ENCODE measurements around the gene SKIDA1. TPM values are rescaled to one million over a fixed set of nuclear protein-coding genes. Genes with fewer than 3 reads are reported as not detected.

Gene SKIDA1
- total RNA-seq, 1 experiment from 2014 or later, result 1.8 TPM

DNA sequence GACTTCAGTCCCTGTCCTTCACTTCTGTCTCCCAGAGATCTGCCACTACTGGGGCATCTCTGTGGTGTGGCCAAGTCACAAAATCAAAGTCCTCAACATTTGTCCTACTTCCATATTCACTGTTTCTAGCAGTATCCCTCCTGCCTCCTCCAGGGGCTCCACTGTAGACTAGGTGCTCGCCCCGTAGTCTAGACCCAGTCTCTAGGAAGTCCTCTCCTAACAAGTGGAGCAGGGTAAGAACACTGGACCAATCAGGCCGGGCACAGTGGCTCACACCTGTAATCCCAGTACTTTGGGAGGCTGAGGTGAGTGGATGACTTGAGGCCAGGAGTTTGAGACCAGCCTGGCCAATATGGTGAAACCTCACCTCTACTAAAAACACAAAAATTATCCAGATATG, 57.4 kb downstream of the SKIDA1 start:
- H3K9me3 ChIP-seq (replicated peaks), result no peaks in the 10 kb centered on the region
- no peak for DNase-seq
- no peaks in the 10 kb centered on the region for H3K27me3 ChIP-seq
- no peak overlapping the region for H3K4me3 ChIP-seq
- no peak overlapping the region for H3K27ac ChIP-seq
- no peaks in the 10 kb centered on the region for H3K36me3 ChIP-seq
- H3K4me1 ChIP-seq, result no peaks in the 10 kb centered on the region

- no peaks in the 10 kb centered on the region for H3K9me3 ChIP-seq (replicated peaks)
- H3K4me1 ChIP-seq, result no peaks in the 10 kb centered on the region
- H3K36me3 ChIP-seq, result no peaks in the 10 kb centered on the region
- no peak overlapping the region for H3K4me3 ChIP-seq
- H3K27me3 ChIP-seq, result no peaks in the 10 kb centered on the region
- no peak overlapping the region for H3K27ac ChIP-seq
- no peak for DNase-seq
Observed at GRCh38 chr10:21467633-21468032, 57.8 kb downstream of the SKIDA1 start.

- DNase-seq, result no peak
- Histone ChIP-seq H3K9me3 (replicated peaks) (no peaks in the 10 kb centered on the region), H3K4me1 (no peaks in the 10 kb centered on the region), H3K36me3 (no peaks in the 10 kb centered on the region), H3K27me3 (no peaks in the 10 kb centered on the region), H3K27ac (no peak overlapping the region), H3K4me3 (no peak overlapping the region)
Observed at GRCh38 chr10:21464134-21464533, 61.3 kb downstream of the SKIDA1 start.

Other genes starting within 250 kb of the SKIDA1 start
- gene MLLT10, start 8.6 kb upstream of the SKIDA1 start, total RNA-seq (2014; rRNA removed; shearing (Covaris generic)), result 34.1 and 39.3 TPM in 2 replicates